H1 (cell line): ENCODE results near the gene OXA1L. TPM values are rescaled to one million over a fixed set of nuclear protein-coding genes. Genes with fewer than 3 reads are reported as not detected.
"Not testable (repeated sequence)": the region's sequence is repeated elsewhere in the genome, so short reads cannot be mapped to it uniquely, and the experiment has no call there.

Source experiments
- CTCF ChIA-PET: fragments of 300-600 bp; sonication (Branson Sonifier 250); formaldehyde crosslinking; loops from one replicate; lab custom pipeline; 2021; ENCODE audit not compliant: partially characterized antibody; lab: Charles Lee
- POLR2A ChIA-PET: fragments of 300-600 bp; sonication (Branson Sonifier 250); formaldehyde crosslinking; loops from one replicate; lab custom pipeline; 2021; ENCODE audit warnings: inconsistent platforms; ENCODE audit not compliant: partially characterized antibody; lab: Charles Lee
- DNase-seq, 2 experiments: peaks; one replicate each; pipeline versions ENCODE4 v3.0.0 to v3.0.0-alpha.2; 2010 to 2022; ENCODE audit warnings: low spot score in 2 of 2, low read depth in 1 of 2, mixed read lengths in 1 of 2
- FAIRE-seq: peaks from 2 replicates; lab custom pipeline; 2011; peaks lifted over from hg19 to GRCh38; lab: Jason Lieb, UNC
- H2AFZ ChIP-seq: 2 replicates; pipeline ENCODE4 v1.8.1; 2012; ENCODE audit warnings: low read length, inconsistent platforms
- H2AK5ac ChIP-seq: 2 replicates; pipeline ENCODE4 v1.6.1; 2013; ENCODE audit warnings: low read depth, low read length
- H2BK120ac ChIP-seq: replicated peaks from 2 replicates; pipeline ENCODE3; 2013; ENCODE audit warnings: low read depth, low read length, inconsistent platforms
- H2BK12ac ChIP-seq: 2 replicates; pipeline ENCODE4 v1.6.1; 2013; ENCODE audit warnings: low read depth, low read length
- H2BK15ac ChIP-seq: 2 replicates; pipeline ENCODE4 v1.6.1; 2013; ENCODE audit warnings: low read length
- H2BK20ac ChIP-seq: 2 replicates; pipeline ENCODE4 v1.6.1; 2013; ENCODE audit warnings: low read length
- H2BK5ac ChIP-seq: 2 replicates; pipeline ENCODE4 v1.6.1; 2013; ENCODE audit warnings: low read depth, low read length
- H3K14ac ChIP-seq: 2 replicates; pipeline ENCODE4 v1.6.1; 2013; ENCODE audit warnings: inconsistent platforms; ENCODE audit not compliant: insufficient read length
- H3K18ac ChIP-seq: 2 replicates; pipeline ENCODE4 v1.6.1; 2013; ENCODE audit warnings: low read length; ENCODE audit errors: extremely low read depth
- H3K23ac ChIP-seq: 2 replicates; pipeline ENCODE4 v1.6.1; 2013; ENCODE audit warnings: inconsistent platforms; ENCODE audit not compliant: insufficient read length
- H3K23me2 ChIP-seq: 2 replicates; pipeline ENCODE4 v1.6.1; 2013; ENCODE audit warnings: low read depth, low read length
- H3K27ac ChIP-seq: 2 replicates; pipeline ENCODE4 v1.6.1; 2011; ENCODE audit warnings: low read depth, low read length, inconsistent platforms
- H3K27me3 ChIP-seq, 4 experiments: replicated peaks in 1 of 4; 1 replicate in 1 of 4; 2 replicates in 3 of 4; pipeline versions ENCODE4 v1.6.1 to v1.8.1; 2011 to 2013; ENCODE audit warnings: low read length in 3 of 4, mild to moderate bottlenecking in 3 of 4, inconsistent platforms in 2 of 4, mixed read lengths in 2 of 4, moderate library complexity in 1 of 4; ENCODE audit not compliant: control insufficient read depth in 3 of 4, insufficient read depth in 3 of 4; ENCODE audit errors: extremely low read depth in 1 of 4
- H3K36me3 ChIP-seq, 4 experiments: 2 replicates each; pipeline versions ENCODE4 v1.6.1 to v1.8.1; 2011 to 2013; ENCODE audit warnings: mild to moderate bottlenecking in 4 of 4, low read length in 3 of 4, moderate library complexity in 2 of 4, control low read depth in 1 of 4, inconsistent platforms in 1 of 4; ENCODE audit not compliant: insufficient read depth in 4 of 4, control insufficient read depth in 2 of 4
- H3K4ac ChIP-seq: replicated peaks from 2 replicates; pipeline ENCODE3; 2013; ENCODE audit warnings: low read length, low read depth, mixed read lengths, inconsistent platforms; ENCODE audit not compliant: insufficient read length
- H3K4me1 ChIP-seq, 4 experiments: replicated peaks in 1 of 4; 1 replicate in 1 of 4; 2 replicates in 3 of 4; pipeline versions ENCODE4 v1.6.1 to v1.8.1; 2011 to 2013; ENCODE audit warnings: low read length in 3 of 4, inconsistent platforms in 2 of 4, mixed read lengths in 1 of 4; ENCODE audit not compliant: insufficient read depth in 4 of 4, control insufficient read depth in 3 of 4
- H3K4me2 ChIP-seq, 2 experiments: 2 replicates each; pipeline versions ENCODE4 v1.6.1 to v1.8.1; 2011 to 2013; ENCODE audit warnings: low read depth in 2 of 2, low read length in 2 of 2, control low read depth in 1 of 2, inconsistent platforms in 1 of 2, mild to moderate bottlenecking in 1 of 2; ENCODE audit not compliant: insufficient read depth in 1 of 2
- H3K4me3 ChIP-seq, 4 experiments: fragments of 200-600, 300-600 bp in 1 of 4; sonication (generic), shearing (Covaris generic), sonication (Bioruptor Twin) in 1 of 4; 2 replicates each; pipeline versions ENCODE4 v1.5.1 to v1.8.1; 2011 to 2016; ENCODE audit warnings: low read length in 4 of 4, low read depth in 3 of 4, control low read depth in 2 of 4, inconsistent platforms in 2 of 4, mild to moderate bottlenecking in 2 of 4, mixed read lengths in 1 of 4, moderate library complexity in 1 of 4; ENCODE audit not compliant: insufficient read depth in 2 of 4; ENCODE audit errors: extremely low read depth in 1 of 4
- H3K56ac ChIP-seq: replicated peaks from 2 replicates; pipeline ENCODE3; 2013; ENCODE audit warnings: low read depth, mild to moderate bottlenecking, mixed read lengths, low read length, inconsistent platforms; ENCODE audit not compliant: insufficient read length
- H3K79me1 ChIP-seq: 2 replicates; pipeline ENCODE4 v1.6.1; 2013; ENCODE audit warnings: low read depth, low read length, control low read depth
- H3K79me2 ChIP-seq, 2 experiments: 2 replicates each; pipeline versions ENCODE4 v1.6.1 to v1.8.1; 2012 to 2013; ENCODE audit warnings: low read length in 2 of 2, mild to moderate bottlenecking in 2 of 2, inconsistent platforms in 1 of 2; ENCODE audit not compliant: insufficient read depth in 2 of 2, control insufficient read depth in 1 of 2
- H3K9ac ChIP-seq, 4 experiments: replicated peaks in 1 of 4; 1 replicate in 1 of 4; 2 replicates in 3 of 4; pipeline versions ENCODE4 v1.6.1 to v1.8.1; 2011 to 2013; ENCODE audit warnings: low read depth in 3 of 4, low read length in 3 of 4, control low read depth in 2 of 4, mild to moderate bottlenecking in 2 of 4, moderate library complexity in 2 of 4, inconsistent platforms in 1 of 4; ENCODE audit errors: extremely low read depth in 1 of 4
- H3K9me3 ChIP-seq, 2 experiments: 2 replicates each; pipeline versions ENCODE4 v1.6.1 to v1.8.1; 2012 to 2013; ENCODE audit warnings: mild to moderate bottlenecking in 2 of 2, moderate library complexity in 2 of 2, control low read depth in 1 of 2, inconsistent platforms in 1 of 2, low read depth in 1 of 2, low read length in 1 of 2, mixed read lengths in 1 of 2; ENCODE audit not compliant: insufficient read depth in 2 of 2
- H4K20me1 ChIP-seq, 2 experiments: replicated peaks in 1 of 2; 2 replicates each; pipeline versions ENCODE3 to v1.8.1; 2011 to 2013; ENCODE audit warnings: inconsistent platforms in 2 of 2, low read length in 2 of 2, mild to moderate bottlenecking in 1 of 2; ENCODE audit not compliant: insufficient read depth in 2 of 2, control insufficient read depth in 1 of 2
- H4K5ac ChIP-seq: 2 replicates; pipeline ENCODE4 v1.6.1; 2013; ENCODE audit warnings: low read length, low read depth, mixed read lengths, inconsistent platforms; ENCODE audit not compliant: insufficient read length
- H4K8ac ChIP-seq: 2 replicates; pipeline ENCODE4 v1.8.0; 2013; ENCODE audit warnings: mild to moderate bottlenecking, moderate library complexity, low read length, inconsistent platforms; ENCODE audit not compliant: insufficient read depth; ENCODE audit errors: extremely low read depth
- H4K91ac ChIP-seq: replicated peaks from 2 replicates; pipeline ENCODE3; 2013; ENCODE audit warnings: low read length, mixed read lengths, inconsistent platforms; ENCODE audit not compliant: insufficient read length
- SIRT6 ChIP-seq: IDR thresholded peaks from one replicate; pipeline ENCODE4 v1.7.1; 2012; ENCODE audit warnings: low read length, inconsistent platforms
- SRF ChIP-seq: IDR thresholded peaks from 2 replicates; pipeline ENCODE4 v1.6.1; 2011; ENCODE audit warnings: mild to moderate bottlenecking, low read depth, low read length, moderate library complexity
- WGBS, 2 experiments: shearing (Covaris generic) in 1 of 2; methylation state at CpG; one replicate each; pipeline versions ENCODE4 v1.1.6 to v1.1.7; 2013 to 2015; ENCODE audit warnings: low lambda C conversion rate in 2 of 2, mixed read lengths in 2 of 2, inconsistent platforms in 1 of 2, low coverage in 1 of 2, missing lambda C conversion rate in 1 of 2; ENCODE audit not compliant: insufficient replicate concordance in 2 of 2, insufficient coverage in 1 of 2, insufficient read length in 1 of 2; ENCODE audit errors: extremely low coverage in 1 of 2, missing lambda C conversion rate in 1 of 2; 5-methylcytosine and 5-hydroxymethylcytosine counted together
- polyA plus RNA-seq, 7 experiments: library from polyadenylated mRNA; depleted of rRNA in 3 of 7; stranded (reverse) in 5 of 7; unstranded in 2 of 7; fragments of >200 nt in 5 of 7; fragments of 200-250 nt in 2 of 7; gene quantifications; 1 replicate in 5 of 7; 2 replicates in 1 of 7; 4 replicates in 1 of 7; pipeline versions ENCODE4 v1.2.1 to v1.2.3, GENCODE V29; 2011 to 2013; ENCODE audit warnings: missing spikeins in 2 of 7, mixed read lengths in 2 of 7
- total RNA-seq: library from RNA; stranded (reverse); fragmentation: NEBNext Ultra II Directional; extraction: Animal tissue kit (Norgen Biotek cat#: 25700); gene quantifications from 2 replicates; pipeline ENCODE4 v1.2.1, GENCODE V29; 2021

The OXA1L gene
- total and polyA plus RNA-seq, 2 of the 8 experiments (the other 6 are each of a cell fraction or from before 2014, with no cell fraction given) = 125 to 199 TPM

DNA sequence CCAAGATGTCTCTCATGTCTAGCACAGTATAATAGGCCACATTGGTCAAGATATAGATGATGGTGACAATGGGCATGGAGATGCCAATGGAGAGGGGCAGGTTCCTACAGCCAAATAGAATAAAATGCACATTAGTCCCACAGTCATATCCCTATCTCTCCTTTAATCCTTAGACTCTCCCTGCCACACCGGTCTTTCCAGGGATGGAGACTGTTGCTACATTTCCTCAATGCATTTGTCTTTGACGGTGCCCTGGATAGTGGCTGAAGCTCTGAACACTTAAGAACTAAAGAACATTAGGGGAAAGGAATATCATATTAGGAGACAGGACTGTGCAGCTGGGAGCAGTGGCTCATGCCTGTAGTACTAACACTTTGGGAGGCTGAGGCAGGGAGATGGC is 9.7 kb downstream of the OXA1L start (continued):
- TF ChIP-seq SIRT6 (no peak), SRF (no peak)

DNA sequence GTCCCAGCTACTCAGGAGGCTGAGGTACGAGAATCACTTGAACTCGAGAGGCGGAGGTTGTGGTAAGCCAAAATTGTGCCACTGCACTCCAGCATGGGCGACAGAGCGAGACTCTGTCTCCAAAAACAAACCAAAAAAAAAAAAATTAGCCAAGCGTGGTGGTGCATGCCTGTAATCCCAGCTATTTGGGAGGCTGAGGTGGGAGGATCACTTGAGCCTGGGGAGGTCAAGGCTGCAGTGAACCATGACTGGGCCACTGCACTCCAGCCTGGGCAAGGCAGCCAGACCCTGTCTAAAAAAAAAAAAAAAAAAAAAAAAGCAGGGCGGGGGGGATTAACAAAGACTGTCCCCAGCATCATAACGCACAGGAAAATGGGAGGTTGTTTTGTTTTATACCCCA is 10.4 kb downstream of the OXA1L start:
- peaks cover 0 to 14% (median 3%) of the 10 kb centered on the region in 4 experiments; a peak in 4 of 8 replicates for H3K36me3 ChIP-seq
- not testable (repeated sequence) for H3K4me2 ChIP-seq, H3K9me3 ChIP-seq, H3K79me1 ChIP-seq, H3K4ac ChIP-seq, H3K9ac ChIP-seq, H2AFZ ChIP-seq, DNase-seq, H3K27me3 ChIP-seq, H3K56ac ChIP-seq, H3K23ac ChIP-seq, H2BK5ac ChIP-seq, H3K4me3 ChIP-seq, FAIRE-seq, H2BK15ac ChIP-seq, H3K18ac ChIP-seq, H3K4me1 ChIP-seq, H2AK5ac ChIP-seq, H4K5ac ChIP-seq, H3K23me2 ChIP-seq, H2BK120ac ChIP-seq, H2BK12ac ChIP-seq, H4K20me1 ChIP-seq, H4K8ac ChIP-seq, H2BK20ac ChIP-seq, H3K14ac ChIP-seq, H3K79me2 ChIP-seq, H4K91ac ChIP-seq, H3K27ac ChIP-seq
- CTCF ChIA-PET = interaction anchor here (0.5 to 3.5 kb wide), 15 partner anchors 9 to 852 kb away, joined by 3 to 34 read pairs (median 5); partner anchors contain the start of genes OXA1L and REM2
- POLR2A ChIA-PET = interaction anchor here (0.6 to 4.0 kb wide), 2 partner anchors 10 to 985 kb away, joined by 3 to 25 read pairs; partner anchors contain the start of gene OXA1L
- WGBS, 2 experiments = 91% methylated on average over 7 of the region's 8 CpGs; no CpG with 5 or more reads in 1 of the 2 experiments
